Measurements from ENCODE around the gene NRG2.

Gene NRG2

GRCh38 chr5:140042643-140043507 lies at the start of gene NRG2:
Gene NRG2, minus strand, starts transcription at chr5:140043299.
- FAIRE-seq = no peak

GRCh38 chr5:140090251-140090650 lies 47.2 kb upstream of the NRG2 start:
- no peak for FAIRE-seq

GRCh38 chr5:140084541-140084940 lies 41.4 kb upstream of the NRG2 start:
- FAIRE-seq = no peak

- peak; percentile 49 for FAIRE-seq
Measured at GRCh38 chr5:140083650-140084049, 40.6 kb upstream of the NRG2 start.

GRCh38 chr5:140083120-140083519 lies 40.0 kb upstream of the NRG2 start:
- FAIRE-seq = no peak

GRCh38 chr5:140076788-140077187 lies 33.7 kb upstream of the NRG2 start:
- FAIRE-seq = no peak

GRCh38 chr5:140076142-140076541 lies 33.0 kb upstream of the NRG2 start:
- FAIRE-seq = peak; percentile 70

GRCh38 chr5:140075371-140075770 lies 32.3 kb upstream of the NRG2 start:
- peak; percentile 79 for FAIRE-seq

- FAIRE-seq = peak; percentile 99
Measured at GRCh38 chr5:140073296-140073695, 30.2 kb upstream of the NRG2 start.

- no peak for FAIRE-seq
Measured at GRCh38 chr5:140072812-140073211, 29.7 kb upstream of the NRG2 start.

GRCh38 chr5:140060816-140061215 lies 17.7 kb upstream of the NRG2 start:
- FAIRE-seq = no peak

- FAIRE-seq = no peak
Measured at GRCh38 chr5:140058212-140058932, 15.3 kb upstream of the NRG2 start.

GRCh38 chr5:140056880-140057279 lies 13.8 kb upstream of the NRG2 start:
- FAIRE-seq = no peak

- FAIRE-seq = no peak
Measured at GRCh38 chr5:140055152-140055551, 12.1 kb upstream of the NRG2 start.

- FAIRE-seq = no peak
Measured at GRCh38 chr5:140054086-140054689, 11.1 kb upstream of the NRG2 start.

GRCh38 chr5:140051950-140052349 lies 8.9 kb upstream of the NRG2 start:
- no peak for FAIRE-seq

- FAIRE-seq = no peak
Measured at GRCh38 chr5:140049713-140050112, 6.6 kb upstream of the NRG2 start.

GRCh38 chr5:140049205-140049604 lies 6.1 kb upstream of the NRG2 start:
- FAIRE-seq = no peak

GRCh38 chr5:140044041-140044440 lies 942 bp upstream of the NRG2 start:
- FAIRE-seq = no peak

GRCh38 chr5:140043508-140043872 lies 391 bp upstream of the NRG2 start:
- FAIRE-seq = no peak

GRCh38 chr5:140042393-140042642 lies 781 bp downstream of the NRG2 start:
- FAIRE-seq = no peak

- FAIRE-seq = no peak
Measured at GRCh38 chr5:140041492-140042392, 1.4 kb downstream of the NRG2 start.

- no peak for FAIRE-seq
Measured at GRCh38 chr5:140041099-140041491, 2.0 kb downstream of the NRG2 start.

Data from islet of Langerhans (tissue), 1 donor.